Iris pigment epithelial cell (primary cell): Measurements from ENCODE around the gene MSRB2.
"Not testable (repeated sequence)": the region's sequence is repeated elsewhere in the genome, so short reads cannot be mapped to it uniquely, and the experiment has no call there.

Experiments used
- DNase-seq: peaks from one replicate; pipeline ENCODE4 v3.0.0-alpha.2; 2011; ENCODE audit warnings: low read depth

The MSRB2 gene

DNA sequence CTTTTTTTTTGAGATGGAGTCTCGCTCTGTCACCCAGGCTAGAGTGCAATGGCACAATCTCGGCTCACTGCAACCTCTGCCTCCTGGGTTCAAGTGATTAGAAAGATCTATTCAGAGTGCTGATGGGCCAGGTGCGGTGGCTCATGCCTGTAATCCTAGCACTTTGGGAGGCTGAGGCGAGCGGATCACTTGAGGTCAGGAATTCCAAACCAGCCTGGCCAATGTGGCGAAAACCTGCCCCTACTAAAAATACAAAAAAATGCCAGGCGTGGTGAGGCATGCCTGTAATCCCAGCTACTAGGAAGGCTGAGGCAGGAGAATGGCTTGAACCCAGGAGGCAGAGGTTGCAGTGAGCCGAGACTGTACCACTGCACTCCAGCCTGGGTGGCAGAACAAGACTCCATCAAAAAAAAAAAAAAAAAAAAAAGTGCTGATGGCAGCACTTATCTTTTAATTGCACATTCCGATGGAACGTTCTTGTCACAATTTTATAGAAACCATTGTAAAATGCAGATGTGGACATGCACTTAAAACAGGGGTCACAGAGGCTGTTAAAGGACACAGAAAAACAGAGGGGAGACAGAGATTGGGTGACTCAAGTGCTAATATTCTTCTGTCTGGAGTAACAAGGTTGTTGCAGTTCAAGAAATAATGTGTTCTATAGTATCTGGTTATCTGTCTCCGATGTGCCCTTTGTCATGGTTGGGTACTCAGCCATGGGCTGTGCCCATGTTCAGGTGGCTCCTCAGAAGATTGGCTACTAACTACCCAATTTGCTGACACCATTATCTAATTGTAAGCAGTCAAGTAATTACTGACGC, 25.1 kb upstream of the MSRB2 start:
- DNase-seq, result not testable (repeated sequence)

GRCh38 chr10:23070913-23071218, 24.5 kb upstream of the MSRB2 start:
- DNase-seq, result no peak

GRCh38 chr10:23072593-23072992, 22.8 kb upstream of the MSRB2 start:
- DNase-seq, result not testable (repeated sequence)

DNA sequence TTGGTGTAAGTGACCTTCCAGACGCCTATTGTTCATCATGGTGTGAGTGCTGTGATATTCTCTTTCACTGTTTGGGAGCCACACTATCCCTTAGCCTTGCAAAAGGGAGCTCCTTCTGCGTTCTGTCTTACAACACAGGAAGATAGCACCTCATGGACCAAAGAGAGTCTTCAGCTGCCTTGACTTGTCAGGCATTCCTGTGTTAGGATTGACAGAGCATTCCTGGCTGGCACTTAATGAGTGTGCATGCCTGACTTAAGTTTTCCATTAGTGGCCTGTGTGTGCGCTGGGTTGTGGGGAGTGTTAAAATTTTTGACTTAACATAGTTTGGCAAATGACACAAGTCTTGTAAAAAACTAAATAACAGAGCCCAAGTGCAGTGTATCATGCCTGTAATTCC, 21.9 kb upstream of the MSRB2 start:
- DNase-seq, result no peak

DNA sequence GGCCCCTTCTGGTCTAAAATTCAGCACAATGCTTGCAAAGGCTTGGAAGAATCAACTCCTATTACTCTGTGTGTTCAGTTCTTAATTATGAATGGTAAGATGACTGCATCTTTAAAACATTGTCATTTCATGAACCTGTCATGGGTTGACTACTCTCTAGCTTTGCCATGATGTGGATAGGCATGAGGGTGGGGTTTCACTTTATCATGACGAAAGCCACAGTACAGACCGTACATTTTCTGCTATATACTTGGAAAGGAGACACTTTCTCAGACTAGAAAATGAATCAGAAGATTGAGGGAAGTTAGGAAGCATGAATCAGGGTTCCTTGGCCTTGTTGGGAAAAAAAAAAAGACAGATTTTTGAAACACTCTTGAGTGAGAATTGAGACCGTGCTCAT, 19.7 kb upstream of the MSRB2 start:
- DNase-seq, result no peak

- DNase-seq, result no peak
Measured at GRCh38 chr10:23078114-23078513, 17.3 kb upstream of the MSRB2 start.

DNA sequence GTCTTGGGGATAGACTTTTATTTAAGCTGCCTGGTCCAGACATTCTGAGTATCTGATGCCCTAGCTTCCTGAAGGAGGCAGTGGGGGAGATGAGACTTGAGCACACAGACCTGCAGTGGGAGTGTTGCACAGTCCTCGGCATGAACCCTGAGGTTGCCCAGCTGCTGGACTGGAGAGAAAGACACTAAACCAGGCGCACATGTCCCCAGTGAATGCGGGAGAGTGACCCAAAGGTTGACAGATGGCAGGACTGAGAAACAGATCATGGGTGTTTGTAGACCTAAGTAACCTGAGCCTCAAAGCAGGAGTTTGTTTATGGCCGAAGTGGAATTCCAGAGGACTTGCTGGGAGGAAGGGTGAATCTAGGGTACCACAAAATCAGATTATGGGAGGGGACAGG, 15.7 kb upstream of the MSRB2 start:
- no peak for DNase-seq

DNA sequence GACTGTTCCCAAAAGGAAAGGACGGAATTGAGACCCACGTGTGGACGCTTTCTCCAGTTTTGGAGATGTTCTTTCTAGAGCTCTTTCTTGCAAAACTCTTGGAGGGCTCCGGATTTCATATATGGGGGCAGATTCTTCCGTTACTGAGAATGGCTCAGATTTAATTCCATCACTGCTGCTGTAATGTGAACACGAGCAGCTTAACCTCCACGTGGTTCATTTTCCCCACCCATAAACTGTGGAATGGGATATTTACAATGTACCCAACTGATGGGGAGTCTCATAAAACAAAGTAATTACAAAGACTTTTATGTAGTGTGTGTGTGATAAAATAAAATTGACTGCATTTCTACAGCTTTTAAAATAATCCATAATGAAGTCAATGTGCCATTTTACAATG, 15.1 kb upstream of the MSRB2 start:
- no peak for DNase-seq

- no peak for DNase-seq
Measured at GRCh38 chr10:23081221-23081750, 14.1 kb upstream of the MSRB2 start.

DNA sequence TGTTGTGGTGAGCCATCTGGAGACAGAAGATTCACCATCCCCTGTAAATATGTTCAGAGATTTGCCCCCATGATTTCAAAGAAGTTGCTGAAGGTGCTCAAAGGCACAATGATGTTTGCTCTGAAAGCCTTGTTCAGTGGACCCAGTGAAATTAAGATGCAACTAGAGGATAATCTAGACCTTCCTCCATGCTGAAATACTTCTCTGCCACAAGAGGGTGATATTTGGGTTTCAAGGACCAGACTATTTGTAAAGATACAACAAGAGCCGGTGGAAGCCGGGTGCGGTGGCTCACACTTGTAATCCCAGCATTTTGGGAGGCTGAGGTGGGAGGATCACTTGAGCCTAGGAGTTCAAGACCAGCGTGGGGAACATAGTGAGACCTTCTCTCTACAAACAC, 13.5 kb upstream of the MSRB2 start:
- peak; percentile 28 for DNase-seq

GRCh38 chr10:23088609-23089008, 6.8 kb upstream of the MSRB2 start:
- DNase-seq, result no peak

- DNase-seq, result peak; percentile 9
Measured at GRCh38 chr10:23094786-23095403, 484 bp upstream of the MSRB2 start.

GRCh38 chr10:23095966-23096801, 805 bp downstream of the MSRB2 start:
- DNase-seq, result peak; percentile 75

GRCh38 chr10:23096802-23097549, 1.6 kb downstream of the MSRB2 start:
- peak; percentile 90 for DNase-seq

DNA sequence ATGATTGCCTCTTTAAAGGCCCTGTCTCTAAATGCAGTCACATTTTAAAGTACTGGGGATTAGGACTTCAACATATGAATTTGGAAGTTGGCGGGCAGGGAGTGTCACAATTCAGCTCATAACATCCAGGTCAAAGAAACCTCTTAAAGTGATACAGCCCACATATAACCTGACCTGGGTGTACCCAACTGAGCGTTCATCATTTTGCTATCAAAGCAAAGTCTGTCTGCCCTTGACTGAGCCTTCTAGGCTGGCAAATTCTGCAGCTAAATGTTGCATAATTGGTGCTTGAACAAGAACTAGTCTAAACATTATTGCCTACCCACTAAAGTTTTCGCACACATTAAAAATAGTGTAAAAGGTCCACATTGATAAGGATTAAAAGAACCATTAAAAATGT, 3.7 kb downstream of the MSRB2 start:
- no peak for DNase-seq

- DNase-seq, result peak; percentile 9
Measured at GRCh38 chr10:23099816-23100215, 4.4 kb downstream of the MSRB2 start.

DNA sequence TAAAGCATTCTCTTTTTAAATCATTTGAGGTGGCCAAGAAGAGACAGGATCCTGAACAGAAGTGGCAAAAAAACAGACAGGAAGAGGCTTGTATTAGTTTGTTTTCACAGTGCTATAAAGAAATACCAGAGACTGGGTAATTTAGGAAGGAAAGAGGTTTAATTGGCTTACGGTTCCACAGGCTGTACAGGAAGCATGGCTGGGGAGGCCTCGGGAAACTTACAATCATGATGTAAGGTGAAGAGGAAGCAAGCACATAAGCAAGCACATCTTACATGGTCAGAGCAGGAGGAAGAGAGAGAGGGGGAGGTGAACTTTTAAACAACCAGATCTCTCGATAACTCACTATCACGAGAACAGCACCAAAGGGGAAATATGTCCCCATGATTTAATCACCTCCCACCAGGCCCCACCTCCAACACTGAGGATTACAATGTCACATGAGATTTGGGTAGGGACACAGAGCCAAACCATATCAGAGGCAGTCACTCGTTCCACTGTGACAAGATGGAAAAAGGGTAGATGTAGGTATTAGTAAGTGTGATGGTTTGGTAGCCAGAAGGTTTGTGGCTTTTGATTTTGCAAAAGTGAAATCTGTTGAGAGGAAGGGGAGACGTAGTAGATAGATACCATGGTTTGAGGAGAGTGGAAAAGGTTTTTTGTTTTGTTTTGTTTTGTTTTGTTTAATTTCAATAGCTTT, 5.1 kb downstream of the MSRB2 start:
- DNase-seq, result no peak

DNA sequence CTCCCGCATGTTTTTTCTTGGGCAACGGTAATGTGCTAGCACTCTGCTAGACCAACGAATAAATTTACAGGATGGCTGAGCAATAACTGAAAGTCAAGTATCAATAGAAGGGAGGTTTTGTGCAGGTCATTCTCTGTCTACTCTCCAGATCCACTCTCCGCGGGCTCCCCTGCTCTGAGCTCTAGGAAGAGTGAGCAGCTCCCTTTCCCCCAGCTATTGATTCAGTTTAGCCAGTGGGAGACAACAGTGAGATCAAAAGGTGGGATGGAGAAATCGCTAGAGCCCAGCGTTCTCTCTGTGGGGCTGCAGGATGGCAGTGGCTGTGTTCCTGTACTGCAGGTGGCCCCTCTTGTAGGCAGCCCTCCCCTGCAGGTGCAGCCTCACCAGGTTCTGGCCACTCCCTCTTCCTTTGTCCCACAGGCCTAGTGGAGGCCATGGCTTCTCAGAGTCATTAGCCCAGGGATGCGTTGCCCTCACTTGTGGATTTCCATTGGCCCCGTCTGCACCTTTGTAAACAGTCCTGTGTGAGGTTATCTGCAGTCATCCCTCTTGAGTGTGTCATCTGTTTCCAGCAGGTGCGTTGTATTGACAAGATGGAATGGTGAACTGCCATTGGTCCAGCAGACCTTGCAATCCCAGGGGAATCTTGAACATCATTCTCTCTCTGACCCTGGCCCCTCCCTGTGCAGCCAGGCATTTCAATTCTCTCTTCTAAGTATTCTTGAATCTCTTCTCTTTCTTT, 11.1 kb downstream of the MSRB2 start:
- DNase-seq, result no peak

DNA sequence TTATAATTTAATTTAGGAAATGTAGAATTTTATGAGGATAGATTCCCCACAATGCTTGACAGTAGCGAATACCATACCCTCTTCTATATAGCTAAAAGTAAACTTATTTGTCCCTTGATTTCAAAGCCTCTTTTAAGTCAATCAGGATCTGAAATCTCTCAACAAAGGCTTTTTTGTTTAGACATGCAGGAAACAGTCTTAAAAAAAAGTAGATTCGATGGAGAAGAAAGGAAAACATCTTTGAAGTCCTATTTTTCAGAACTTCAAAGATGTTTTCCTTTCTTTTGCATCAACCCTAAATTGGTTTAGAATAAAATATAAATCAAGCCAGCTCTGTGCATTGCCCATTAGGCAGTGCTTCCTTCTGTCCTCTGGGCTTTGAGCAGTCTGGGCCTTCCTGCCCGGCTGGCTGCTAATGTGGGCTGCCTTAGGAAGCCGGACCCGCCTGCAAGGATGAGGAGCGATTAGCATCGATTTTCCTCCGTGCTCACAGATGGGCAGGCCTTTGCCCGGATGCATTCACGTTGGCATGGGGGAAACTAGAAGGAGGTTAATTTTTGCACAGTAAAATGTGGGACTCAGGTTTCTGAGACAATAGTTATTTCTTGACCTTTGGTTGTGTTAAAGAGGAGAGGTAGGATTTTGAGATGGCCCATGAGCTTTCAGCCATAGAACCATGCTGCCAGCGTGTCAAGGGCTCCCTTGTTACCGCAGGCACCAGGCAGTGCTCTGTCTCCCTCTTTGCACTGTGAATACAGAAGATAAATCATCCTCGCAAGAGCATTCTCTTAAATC, 15.5 kb downstream of the MSRB2 start:
- no peak for DNase-seq
